Tibial artery (tissue), 4 donors: ENCODE data around the gene MTCL1.

ENCODE experiments used
- DNase-seq, 2 donors: peaks; one replicate each; pipeline ENCODE4 v3.0.0-alpha.2; 2019
- H3K27ac ChIP-seq, 2 donors: fragments of 200-600 bp; sonication (generic) in 1 of 2; 1 replicate in 1 of 2; 2 replicates in 1 of 2; pipeline ENCODE4 v1.5.1; 2018 to 2019; ENCODE audit warnings: mild to moderate bottlenecking in 1 of 2
- H3K27me3 ChIP-seq, 2 donors: fragments of 200-600 bp; sonication (generic) in 1 of 2; one replicate each; pipeline versions ENCODE4 v1.5.1 to v1.6.0; 2016 to 2019
- H3K36me3 ChIP-seq, 3 donors: fragments of 200-600 bp; sonication (generic) in 2 of 3; one replicate each; pipeline ENCODE4 v1.5.1; 2016 to 2019; ENCODE audit warnings: mild to moderate bottlenecking in 2 of 3
- H3K4me1 ChIP-seq, 4 donors: fragments of 200-600 bp; sonication (generic) in 2 of 4; 1 replicate in 3 of 4; 2 replicates in 1 of 4; pipeline ENCODE4 v1.5.1; 2016 to 2019
- H3K4me3 ChIP-seq, 2 donors: fragments of 200-600 bp; sonication (generic) in 1 of 2; 1 replicate in 1 of 2; 2 replicates in 1 of 2; pipeline ENCODE4 v1.5.1; 2018 to 2019; ENCODE audit warnings: mild to moderate bottlenecking in 2 of 2
- H3K9me3 ChIP-seq, 3 donors: fragments of 200-600 bp; sonication (generic) in 1 of 3; one replicate each; pipeline ENCODE4 v1.5.1; 2016 to 2019
- intact Hi-C: fragments of 100-400 bp; cut with DNase I; formaldehyde crosslinking; loops from one replicate; pipeline ENCODE4 v1.15.0; 2023; ENCODE audit warnings: low total_unique reads
- TF ChIP-seq, protein P1 (sequence below), 2 experiments: fragments of 200-600 bp in 1 of 2; fragments of 450-650 bp in 1 of 2; IDR thresholded peaks; one replicate each; pipeline ENCODE4 v1.5.1; 2017 to 2019; ENCODE audit warnings: antibody characterized with exemption in 2 of 2, mild to moderate bottlenecking in 1 of 2, moderate library complexity in 1 of 2

MTCL1 gene

DNA sequence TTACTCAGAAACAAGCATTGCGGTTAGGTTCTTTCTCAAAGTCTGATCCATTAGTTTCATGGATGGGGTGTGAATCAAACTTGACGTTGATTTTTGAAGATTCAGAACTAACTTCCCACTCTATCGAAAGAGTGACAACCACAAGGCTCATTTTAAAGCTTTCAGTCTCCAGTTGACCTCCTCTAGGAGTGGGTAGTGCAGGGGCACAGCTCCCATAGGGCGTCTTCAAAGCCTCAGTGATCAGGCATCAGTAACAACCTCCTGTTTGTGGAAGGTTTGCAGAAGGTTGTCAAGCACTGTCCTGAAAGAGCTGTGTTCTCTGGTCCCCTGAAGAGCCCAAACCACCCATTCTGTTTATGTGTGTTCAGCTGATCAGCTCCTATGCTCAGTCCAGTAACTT, 10.2 kb downstream of the MTCL1 start:
- H3K27me3 ChIP-seq = no peaks in the 10 kb centered on the region

DNA sequence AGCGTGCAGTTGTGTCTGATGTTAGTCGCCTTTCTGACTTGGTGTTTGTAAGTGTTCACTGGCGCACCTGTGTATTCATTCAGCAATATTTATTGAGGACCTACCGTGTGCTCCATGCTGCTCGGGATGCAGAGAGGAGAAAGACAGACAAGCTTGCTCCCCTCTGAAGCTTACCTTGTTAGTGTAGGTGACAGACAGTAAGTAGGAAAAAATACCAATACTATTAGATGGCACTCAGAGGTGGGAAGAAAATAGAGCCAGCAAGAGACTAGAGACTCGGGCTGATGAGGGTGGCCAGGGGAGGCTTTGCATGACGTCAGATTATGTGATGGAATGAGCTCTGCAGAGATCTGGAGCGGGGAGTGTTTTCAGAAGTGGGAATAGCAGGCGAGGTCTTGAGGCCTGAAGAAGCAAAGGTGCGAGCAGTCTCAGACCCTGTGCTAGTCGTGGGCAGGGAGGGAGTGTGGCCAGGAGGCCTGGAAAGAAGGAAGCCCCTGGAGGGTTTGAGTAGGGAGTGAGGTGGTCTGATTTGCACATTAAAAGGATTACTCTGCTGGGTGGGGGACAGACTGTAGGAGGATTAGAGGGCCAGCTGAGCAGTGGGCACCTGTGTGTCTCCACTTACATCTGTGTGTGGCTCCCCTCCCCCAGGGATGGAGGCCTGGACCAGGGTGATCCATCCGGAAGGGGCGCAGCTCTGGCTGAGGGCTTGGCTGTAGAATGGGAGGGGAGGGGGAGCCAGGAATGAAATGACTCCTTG, 11.8 kb downstream of the MTCL1 start:
- TF ChIP-seq, protein P1, sequence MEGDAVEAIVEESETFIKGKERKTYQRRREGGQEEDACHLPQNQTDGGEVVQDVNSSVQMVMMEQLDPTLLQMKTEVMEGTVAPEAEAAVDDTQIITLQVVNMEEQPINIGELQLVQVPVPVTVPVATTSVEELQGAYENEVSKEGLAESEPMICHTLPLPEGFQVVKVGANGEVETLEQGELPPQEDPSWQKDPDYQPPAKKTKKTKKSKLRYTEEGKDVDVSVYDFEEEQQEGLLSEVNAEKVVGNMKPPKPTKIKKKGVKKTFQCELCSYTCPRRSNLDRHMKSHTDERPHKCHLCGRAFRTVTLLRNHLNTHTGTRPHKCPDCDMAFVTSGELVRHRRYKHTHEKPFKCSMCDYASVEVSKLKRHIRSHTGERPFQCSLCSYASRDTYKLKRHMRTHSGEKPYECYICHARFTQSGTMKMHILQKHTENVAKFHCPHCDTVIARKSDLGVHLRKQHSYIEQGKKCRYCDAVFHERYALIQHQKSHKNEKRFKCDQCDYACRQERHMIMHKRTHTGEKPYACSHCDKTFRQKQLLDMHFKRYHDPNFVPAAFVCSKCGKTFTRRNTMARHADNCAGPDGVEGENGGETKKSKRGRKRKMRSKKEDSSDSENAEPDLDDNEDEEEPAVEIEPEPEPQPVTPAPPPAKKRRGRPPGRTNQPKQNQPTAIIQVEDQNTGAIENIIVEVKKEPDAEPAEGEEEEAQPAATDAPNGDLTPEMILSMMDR (IDR thresholded peaks at IDR 0.05) = no peak
- no peak overlapping the region for H3K4me3 ChIP-seq
- intact Hi-C loops = no loop called here
- DNase-seq = no peak
- no peak overlapping the region for H3K27ac ChIP-seq
- no peaks in the 10 kb centered on the region for H3K36me3 ChIP-seq
- no peaks in the 10 kb centered on the region for H3K27me3 ChIP-seq
- H3K9me3 ChIP-seq = no peaks in the 10 kb centered on the region
- no peaks in the 10 kb centered on the region for H3K4me1 ChIP-seq

More for the DNA sequence above, 10.2 kb downstream of the MTCL1 start:
- Histone ChIP-seq H3K36me3 (no peaks in the 10 kb centered on the region), H3K27ac (no peak overlapping the region), H3K4me3 (no peak overlapping the region), H3K4me1 (no peaks in the 10 kb centered on the region), H3K9me3 (no peaks in the 10 kb centered on the region)
- TF ChIP-seq, protein P1 (IDR thresholded peaks at IDR 0.05) = no peak
- intact Hi-C loops = no loop called here
- no peak for DNase-seq

DNA sequence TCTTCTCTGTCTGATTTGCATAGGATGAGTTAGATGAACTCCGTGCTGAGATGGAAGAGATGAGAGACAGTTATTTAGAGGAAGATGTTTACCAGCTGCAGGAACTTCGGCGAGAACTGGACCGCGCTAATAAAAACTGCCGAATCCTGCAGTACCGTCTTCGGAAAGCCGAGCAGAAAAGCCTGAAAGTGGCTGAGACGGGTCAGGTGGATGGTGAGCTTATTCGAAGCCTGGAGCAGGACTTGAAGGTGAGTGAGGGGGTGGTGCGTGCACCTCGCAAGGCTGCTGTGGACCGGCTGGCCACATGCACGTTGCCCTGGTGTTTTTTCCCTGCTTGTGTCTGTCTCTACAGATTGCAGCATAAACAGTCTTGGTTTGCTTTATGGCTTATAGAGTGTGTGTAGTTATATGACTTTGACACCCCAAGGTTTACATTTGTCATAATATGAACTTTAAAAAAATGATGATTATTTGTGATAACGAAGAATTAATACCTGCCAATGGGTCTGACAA, 13.1 kb downstream of the MTCL1 start:
- Histone ChIP-seq H3K27ac (no peak overlapping the region), H3K4me3 (no peak overlapping the region), H3K4me1 (no peaks in the 10 kb centered on the region), H3K36me3 (no peaks in the 10 kb centered on the region), H3K27me3 (no peaks in the 10 kb centered on the region), H3K9me3 (no peaks in the 10 kb centered on the region)
- intact Hi-C loops = no loop called here
- TF ChIP-seq, protein P1 (IDR thresholded peaks at IDR 0.05) = no peak
- DNase-seq = no peak

DNA sequence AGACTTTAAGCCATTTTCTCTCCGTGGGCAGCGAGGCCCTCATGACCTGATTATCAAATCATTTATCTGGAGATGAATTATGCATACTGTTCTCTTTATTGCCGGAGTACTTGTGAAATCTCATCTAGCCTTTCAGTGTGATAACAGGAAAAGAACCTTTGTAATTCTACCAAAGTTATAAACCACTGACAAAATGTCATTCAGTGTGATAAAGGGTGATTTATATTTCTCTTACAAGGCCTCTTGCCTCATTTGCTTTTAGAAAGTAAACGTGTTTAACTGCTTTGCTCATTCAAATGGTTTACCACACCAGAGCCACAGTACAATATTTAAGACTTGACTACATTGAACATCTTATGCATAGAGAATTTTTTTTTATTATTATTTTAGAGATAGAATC, 13.8 kb downstream of the MTCL1 start:
- intact Hi-C loops = no loop called here
- TF ChIP-seq, protein P1 (IDR thresholded peaks at IDR 0.05) = no peak
- no peaks in the 10 kb centered on the region for H3K27me3 ChIP-seq
- no peaks in the 10 kb centered on the region for H3K4me1 ChIP-seq
- no peaks in the 10 kb centered on the region for H3K36me3 ChIP-seq
- no peak overlapping the region for H3K4me3 ChIP-seq
- DNase-seq = no peak
- no peak overlapping the region for H3K27ac ChIP-seq
- H3K9me3 ChIP-seq = no peaks in the 10 kb centered on the region

DNA sequence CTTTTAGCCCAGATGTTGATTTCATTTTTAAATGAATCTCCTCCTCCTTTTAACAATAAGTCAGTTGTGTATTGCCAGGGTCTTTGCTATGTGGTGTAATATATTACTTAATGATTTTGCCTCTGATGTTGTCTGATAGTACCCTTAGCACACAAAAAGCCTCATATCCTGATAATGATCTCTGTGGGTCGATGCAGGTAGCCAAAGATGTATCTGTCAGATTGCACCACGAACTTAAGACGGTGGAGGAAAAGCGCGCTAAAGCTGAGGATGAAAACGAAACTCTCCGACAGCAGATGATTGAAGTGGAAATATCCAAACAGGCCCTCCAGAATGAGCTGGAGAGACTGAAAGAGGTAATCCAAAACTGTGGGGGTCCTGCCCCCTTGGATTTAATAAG, 14.8 kb downstream of the MTCL1 start:
- DNase-seq = no peak
- Histone ChIP-seq H3K4me1 (no peaks in the 10 kb centered on the region), H3K27ac (no peak overlapping the region), H3K9me3 (no peaks in the 10 kb centered on the region), H3K4me3 (no peak overlapping the region), H3K36me3 (no peaks in the 10 kb centered on the region), H3K27me3 (no peaks in the 10 kb centered on the region)
- TF ChIP-seq, protein P1 (IDR thresholded peaks at IDR 0.05) = no peak
- intact Hi-C loops = no loop called here
